Mucosa of stomach (tissue), 1 donor: ENCODE data around the gene DIS3L2.

Experiments used
- H3K27me3 ChIP-seq: one replicate; pipeline ENCODE4 v1.7.0; 2013; ENCODE audit warnings: mild to moderate bottlenecking, low read length; ENCODE audit not compliant: control insufficient read depth, insufficient read depth
- H3K36me3 ChIP-seq: one replicate; pipeline ENCODE4 v1.7.0; 2013; ENCODE audit warnings: low read length; ENCODE audit not compliant: control insufficient read depth, insufficient read depth
- H3K4me1 ChIP-seq: one replicate; pipeline ENCODE4 v1.7.0; 2013; ENCODE audit warnings: mild to moderate bottlenecking, low read length; ENCODE audit not compliant: control insufficient read depth, insufficient read depth
- H3K4me3 ChIP-seq: one replicate; pipeline ENCODE4 v1.7.0; 2013; ENCODE audit warnings: low read length
- H3K9ac ChIP-seq: one replicate; pipeline ENCODE4 v1.7.0; 2013; ENCODE audit warnings: mild to moderate bottlenecking, low read length, moderate library complexity
- H3K9me3 ChIP-seq: one replicate; pipeline ENCODE4 v1.7.0; 2013; ENCODE audit warnings: mild to moderate bottlenecking, low read length, moderate library complexity; ENCODE audit not compliant: control insufficient read depth
- donor health status: Pancreatic carcinoma.

Gene DIS3L2

GRCh38 chr2:231961349-231962166 is at the start of gene DIS3L2:
Gene DIS3L2 (plus strand): TSS chr2:231961713. CDS start chr2:232014928, 53,215 bp downstream.
- peak within 1 kb of the TSS; percentile 90 for H3K4me3 ChIP-seq
- no peaks in the 10 kb centered on the region for H3K9me3 ChIP-seq
- H3K36me3 ChIP-seq = no peaks in the 10 kb centered on the region
- H3K27me3 ChIP-seq = no peaks in the 10 kb centered on the region
- H3K9ac ChIP-seq = peak within 1 kb of the TSS; percentile 86
- H3K4me1 ChIP-seq = peaks cover 6% of the 10 kb centered on the region

- H3K9ac ChIP-seq = no peak overlapping the region
- no peaks in the 10 kb centered on the region for H3K9me3 ChIP-seq
- no peaks in the 10 kb centered on the region for H3K36me3 ChIP-seq
- H3K27me3 ChIP-seq = peaks cover 6% of the 10 kb centered on the region
- H3K4me1 ChIP-seq = no peaks in the 10 kb centered on the region
- H3K4me3 ChIP-seq = no peak overlapping the region
Measured at GRCh38 chr2:231914077-231914690, 47.3 kb upstream of the DIS3L2 start.

GRCh38 chr2:231917280-231918066 is 44.0 kb upstream of the DIS3L2 start:
- H3K9ac ChIP-seq = no peak overlapping the region
- no peak overlapping the region for H3K4me3 ChIP-seq
- no peaks in the 10 kb centered on the region for H3K4me1 ChIP-seq
- H3K27me3 ChIP-seq = peaks cover 8% of the 10 kb centered on the region
- H3K9me3 ChIP-seq = no peaks in the 10 kb centered on the region
- no peaks in the 10 kb centered on the region for H3K36me3 ChIP-seq

- Histone ChIP-seq H3K4me3 (no peak overlapping the region), H3K9me3 (no peaks in the 10 kb centered on the region), H3K4me1 (no peaks in the 10 kb centered on the region), H3K9ac (no peak overlapping the region), H3K36me3 (no peaks in the 10 kb centered on the region), H3K27me3 (peaks cover 19% of the 10 kb centered on the region)
Measured at GRCh38 chr2:231918501-231919330, 42.8 kb upstream of the DIS3L2 start.

- Histone ChIP-seq H3K4me1 (no peaks in the 10 kb centered on the region), H3K4me3 (no peak overlapping the region), H3K9me3 (no peaks in the 10 kb centered on the region), H3K36me3 (no peaks in the 10 kb centered on the region), H3K27me3 (peaks cover 27% of the 10 kb centered on the region), H3K9ac (no peak overlapping the region)
Measured at GRCh38 chr2:231919341-231920035, 42.0 kb upstream of the DIS3L2 start.

- Histone ChIP-seq H3K9ac (no peak overlapping the region), H3K4me1 (peaks cover 8% of the 10 kb centered on the region), H3K36me3 (no peaks in the 10 kb centered on the region), H3K27me3 (peaks cover 35% of the 10 kb centered on the region), H3K4me3 (no peak overlapping the region), H3K9me3 (no peaks in the 10 kb centered on the region)
Measured at GRCh38 chr2:231920366-231920765, 41.1 kb upstream of the DIS3L2 start.

GRCh38 chr2:231920795-231921194 is 40.7 kb upstream of the DIS3L2 start:
- Histone ChIP-seq H3K4me3 (no peak overlapping the region), H3K9ac (no peak overlapping the region), H3K36me3 (no peaks in the 10 kb centered on the region), H3K4me1 (peaks cover 12% of the 10 kb centered on the region), H3K27me3 (peaks cover 40% of the 10 kb centered on the region), H3K9me3 (no peaks in the 10 kb centered on the region)

- no peak overlapping the region for H3K4me3 ChIP-seq
- H3K36me3 ChIP-seq = no peaks in the 10 kb centered on the region
- H3K9ac ChIP-seq = no peak overlapping the region
- peaks cover 25% of the 10 kb centered on the region for H3K4me1 ChIP-seq
- H3K9me3 ChIP-seq = no peaks in the 10 kb centered on the region
- H3K27me3 ChIP-seq = peaks cover 54% of the 10 kb centered on the region
Measured at GRCh38 chr2:231922311-231923009, 39.1 kb upstream of the DIS3L2 start.

- Histone ChIP-seq H3K4me1 (peaks cover 25% of the 10 kb centered on the region), H3K27me3 (peaks cover 55% of the 10 kb centered on the region), H3K9me3 (no peaks in the 10 kb centered on the region), H3K9ac (no peak overlapping the region), H3K36me3 (no peaks in the 10 kb centered on the region), H3K4me3 (no peak overlapping the region)
Measured at GRCh38 chr2:231923010-231923344, 38.5 kb upstream of the DIS3L2 start.

GRCh38 chr2:231923951-231924888 is 37.3 kb upstream of the DIS3L2 start:
- H3K4me3 ChIP-seq = no peak overlapping the region
- peaks cover 59% of the 10 kb centered on the region for H3K27me3 ChIP-seq
- H3K9ac ChIP-seq = no peak overlapping the region
- H3K4me1 ChIP-seq = peaks cover 25% of the 10 kb centered on the region
- no peaks in the 10 kb centered on the region for H3K36me3 ChIP-seq
- H3K9me3 ChIP-seq = no peaks in the 10 kb centered on the region
